ENCODE data around the gene CCDC87.

- TF ChIP-seq CTCF (IDR thresholded peaks at IDR 0.05; ENCODE audit: poor library complexity) (no peak), EZH2 (IDR thresholded peaks at IDR 0.05; ENCODE audit: borderline replicate concordance) (no peak)
Observed at GRCh38 chr11:66625752-66626149, 32.9 kb upstream of the CCDC87 start.

All from hepatocyte (in vitro differentiated cells).